Colon (tissue), 2 donors: ENCODE measurements around the gene SCFD2.

ENCODE experiments used
- FAIRE-seq: peaks from 2 replicates; lab custom pipeline; 2012; peaks lifted over from hg19 to GRCh38; lab: Jason Lieb, UNC
- donor health status: control.
- donor health status: control.

Gene SCFD2

GRCh38 chr4:52917817-52918216, 448.0 kb downstream of the SCFD2 start:
- FAIRE-seq, result no peak

- FAIRE-seq, result no peak
These were observed 450.0 kb downstream of the SCFD2 start for GRCh38 chr4:52915730-52916300.

- no peak for FAIRE-seq
These were observed 450.7 kb downstream of the SCFD2 start for GRCh38 chr4:52915191-52915590.

GRCh38 chr4:52914051-52914605, 451.7 kb downstream of the SCFD2 start:
- FAIRE-seq, result no peak

- no peak for FAIRE-seq
These were observed 453.3 kb downstream of the SCFD2 start for GRCh38 chr4:52912608-52913007.

GRCh38 chr4:52911684-52912294, 454.1 kb downstream of the SCFD2 start:
- no peak for FAIRE-seq

- no peak for FAIRE-seq
These were observed 455.7 kb downstream of the SCFD2 start for GRCh38 chr4:52910115-52910514.

- no peak for FAIRE-seq
These were observed 458.4 kb downstream of the SCFD2 start for GRCh38 chr4:52907510-52907909.

- no peak for FAIRE-seq
These were observed 461.4 kb downstream of the SCFD2 start for GRCh38 chr4:52904421-52904820.

- FAIRE-seq, result no peak
These were observed 462.6 kb downstream of the SCFD2 start for GRCh38 chr4:52903273-52903672.

- no peak for FAIRE-seq
These were observed 471.4 kb downstream of the SCFD2 start for GRCh38 chr4:52894443-52894842.

GRCh38 chr4:52892880-52893279, 473.0 kb downstream of the SCFD2 start:
- FAIRE-seq, result no peak

- FAIRE-seq, result no peak
These were observed 474.1 kb downstream of the SCFD2 start for GRCh38 chr4:52891743-52892142.

- FAIRE-seq, result no peak
These were observed 475.4 kb downstream of the SCFD2 start for GRCh38 chr4:52890521-52890791.

- FAIRE-seq, result no peak
These were observed 475.9 kb downstream of the SCFD2 start for GRCh38 chr4:52889778-52890520.

- no peak for FAIRE-seq
These were observed 476.5 kb downstream of the SCFD2 start for GRCh38 chr4:52889354-52889753.

- FAIRE-seq, result no peak
These were observed 480.9 kb downstream of the SCFD2 start for GRCh38 chr4:52884994-52885393.

GRCh38 chr4:52883707-52884669, 481.9 kb downstream of the SCFD2 start:
- no peak for FAIRE-seq

- no peak for FAIRE-seq
These were observed 482.7 kb downstream of the SCFD2 start for GRCh38 chr4:52883183-52883621.

- FAIRE-seq, result no peak
These were observed 484.9 kb downstream of the SCFD2 start for GRCh38 chr4:52880994-52881393.

GRCh38 chr4:52879471-52879870, 486.4 kb downstream of the SCFD2 start:
- no peak for FAIRE-seq

- no peak for FAIRE-seq
These were observed 488.2 kb downstream of the SCFD2 start for GRCh38 chr4:52877694-52878093.
